Medulla oblongata (tissue), 1 donor: Measurements from ENCODE around the gene STK4.
A peak's percentile ranks its signal among the peaks of the same experiment; 100 is the strongest.
"Not testable (repeated sequence)": the region's sequence is repeated elsewhere in the genome, so short reads cannot be mapped to it uniquely, and the experiment has no call there.

Experiments
- DNase-seq: peaks from one replicate; pipeline ENCODE4 v3.0.0-alpha.2; 2015; ENCODE audit errors: extremely low spot score

The STK4 gene

GRCh38 chr20:45053430-45054351 lies 87.4 kb downstream of the STK4 start:
- no peak for DNase-seq

- DNase-seq, result no peak
Observed at GRCh38 chr20:45055056-45055455, 88.7 kb downstream of the STK4 start.

GRCh38 chr20:45056473-45057173 lies 90.3 kb downstream of the STK4 start:
- DNase-seq, result no peak

GRCh38 chr20:45058168-45058850 lies 92.0 kb downstream of the STK4 start:
- no peak for DNase-seq

GRCh38 chr20:45059022-45059728 lies 92.9 kb downstream of the STK4 start:
- peak; percentile 87 for DNase-seq

- DNase-seq, result no peak
Observed at GRCh38 chr20:45060294-45060693, 94.0 kb downstream of the STK4 start.

- DNase-seq, result no peak
Observed at GRCh38 chr20:45061244-45061643, 94.9 kb downstream of the STK4 start.

- DNase-seq, result not testable (repeated sequence)
Observed at GRCh38 chr20:45063107-45063506, 96.8 kb downstream of the STK4 start.

GRCh38 chr20:45064812-45065211 lies 98.5 kb downstream of the STK4 start:
- peak; percentile 60 for DNase-seq

- DNase-seq, result no peak
Observed at GRCh38 chr20:45066372-45066771, 100.1 kb downstream of the STK4 start.

- DNase-seq, result no peak
Observed at GRCh38 chr20:45067087-45067486, 100.8 kb downstream of the STK4 start.

GRCh38 chr20:45067558-45067957 lies 101.2 kb downstream of the STK4 start:
- DNase-seq, result no peak

GRCh38 chr20:45069261-45069660 lies 102.9 kb downstream of the STK4 start:
- no peak for DNase-seq

GRCh38 chr20:45070932-45071632 lies 104.8 kb downstream of the STK4 start:
- DNase-seq, result no peak

- DNase-seq, result no peak
Observed at GRCh38 chr20:45072066-45072465, 105.8 kb downstream of the STK4 start.

- no peak for DNase-seq
Observed at GRCh38 chr20:45073221-45073620, 106.9 kb downstream of the STK4 start.

GRCh38 chr20:45077559-45077958 lies 111.2 kb downstream of the STK4 start:
- peak; percentile 5 for DNase-seq

- DNase-seq, result no peak
Observed at GRCh38 chr20:45080867-45081624, 114.7 kb downstream of the STK4 start.

- no peak for DNase-seq
Observed at GRCh38 chr20:45082468-45082867, 116.2 kb downstream of the STK4 start.

- no peak for DNase-seq
Observed at GRCh38 chr20:45083127-45083526, 116.8 kb downstream of the STK4 start.
